SK-N-SH (cell line): ENCODE data around the gene DDX28. TPM values are rescaled to one million over a fixed set of nuclear protein-coding genes. Genes with fewer than 3 reads are reported as not detected.

ENCODE experiments used
- CTCF ChIA-PET: fragments of 300-600, 350-600 bp; formaldehyde crosslinking; extraction: SDS; loops from one replicate; lab custom pipeline; 2021; lab: Yijun Ruan, JAX
- POLR2A ChIA-PET: fragments of 350-600 bp; sonication (Branson Sonifier 250); formaldehyde crosslinking; extraction: SDS; loops from one replicate; lab custom pipeline; 2020; ENCODE audit warnings: antibody characterized with exemption, inconsistent platforms; lab: Yijun Ruan, JAX
- DNase-seq: peaks from one replicate; pipeline ENCODE4 v3.0.0; 2012
- H2AFZ ChIP-seq: fragments of 200-600 bp; sonication (generic); 2 replicates; pipeline ENCODE4 v1.8.1; 2016; ENCODE audit warnings: antibody characterized with exemption, mild to moderate bottlenecking, low read depth
- H3F3A ChIP-seq: fragments of 200-600 bp; sonication (generic); replicated peaks from 2 replicates; pipeline ENCODE3; 2016; ENCODE audit warnings: antibody characterized with exemption, mild to moderate bottlenecking; ENCODE audit not compliant: insufficient read depth
- H3K27ac ChIP-seq, 2 experiments: fragments of 200-500 bp in 1 of 2; fragments of 200-600 bp in 1 of 2; sonication (Bioruptor generic) in 1 of 2; sonication (generic), shearing (Covaris generic) in 1 of 2; 2 replicates each; pipeline versions ENCODE4 v1.5.1 to v1.6.1; 2014 to 2016; ENCODE audit warnings: low read depth in 2 of 2, inconsistent platforms in 1 of 2, low read length in 1 of 2, mild to moderate bottlenecking in 1 of 2, mixed read lengths in 1 of 2
- H3K27me3 ChIP-seq: fragments of 200-600 bp; sonication (generic), shearing (Covaris generic); 2 replicates; pipeline ENCODE4 v1.6.1; 2016; ENCODE audit warnings: mixed run types; ENCODE audit not compliant: insufficient read depth
- H3K36me3 ChIP-seq, 2 experiments: fragments of 200-500 bp in 1 of 2; fragments of 200-600 bp in 1 of 2; sonication (Bioruptor generic) in 1 of 2; sonication (generic) in 1 of 2; replicated peaks in 1 of 2; 2 replicates each; pipeline versions ENCODE3 to v1.5.1; 2014 to 2016; ENCODE audit warnings: low read length in 1 of 2, mild to moderate bottlenecking in 1 of 2; ENCODE audit not compliant: insufficient read depth in 2 of 2, control insufficient read depth in 1 of 2
- H3K4me1 ChIP-seq, 2 experiments: fragments of 200-500 bp in 1 of 2; fragments of 200-600 bp in 1 of 2; sonication (Bioruptor generic) in 1 of 2; sonication (generic), shearing (Covaris generic) in 1 of 2; 2 replicates each; pipeline versions ENCODE4 v1.5.1 to v1.6.1; 2014 to 2016; ENCODE audit warnings: low read depth in 1 of 2, low read length in 1 of 2, mixed run types in 1 of 2; ENCODE audit not compliant: insufficient read depth in 2 of 2, control insufficient read depth in 1 of 2
- H3K4me2 ChIP-seq: fragments of 200-600 bp; sonication (generic), shearing (Covaris generic); 2 replicates; pipeline ENCODE4 v1.6.1; 2017; ENCODE audit warnings: mixed run types
- H3K4me3 ChIP-seq, 2 experiments: fragments of 200-500 bp in 1 of 2; fragments of 200-600 bp in 1 of 2; sonication (Bioruptor generic) in 1 of 2; sonication (generic), shearing (Covaris generic) in 1 of 2; 2 replicates each; pipeline versions ENCODE4 v1.5.1 to v1.8.1; 2014 to 2016; ENCODE audit warnings: low read depth in 2 of 2, inconsistent platforms in 1 of 2, low read length in 1 of 2, mild to moderate bottlenecking in 1 of 2, mixed read lengths in 1 of 2, moderate library complexity in 1 of 2
- H3K79me2 ChIP-seq: fragments of 200-600 bp; sonication (generic); 2 replicates; pipeline ENCODE4 v1.8.1; 2017; ENCODE audit warnings: mild to moderate bottlenecking; ENCODE audit not compliant: insufficient read depth
- H3K9ac ChIP-seq: fragments of 200-600 bp; sonication (generic); 2 replicates; pipeline ENCODE4 v1.6.1; 2017; ENCODE audit warnings: mixed run types
- H3K9me2 ChIP-seq: fragments of 200-600 bp; sonication (generic); 2 replicates; pipeline ENCODE4 v1.6.1; 2017; ENCODE audit warnings: mixed run types
- H3K9me3 ChIP-seq: fragments of 200-600 bp; sonication (generic); 2 replicates; pipeline ENCODE4 v1.6.1; 2017; ENCODE audit warnings: mixed run types, mild to moderate bottlenecking, moderate library complexity
- H4K20me1 ChIP-seq: fragments of 200-600 bp; sonication (generic); 2 replicates; pipeline ENCODE4 v1.6.1; 2017; ENCODE audit warnings: mild to moderate bottlenecking, mixed run types; ENCODE audit not compliant: insufficient read depth
- CHD2 ChIP-seq: fragments of 150-350 bp; IDR thresholded peaks from 2 replicates; pipeline ENCODE4 v1.6.1; 2018; ENCODE audit warnings: low read length; ENCODE audit not compliant: partially characterized antibody
- EZH2phosphoT487 ChIP-seq: fragments of 200-600 bp; sonication (generic); IDR thresholded peaks from 2 replicates; pipeline ENCODE4 v1.6.1; 2017; ENCODE audit warnings: low read depth, mixed run types, mild to moderate bottlenecking, antibody characterized with exemption, moderate library complexity, borderline replicate concordance
- FOSL2 ChIP-seq: IDR thresholded peaks from 2 replicates; pipeline ENCODE4 v1.4.0; 2012; ENCODE audit warnings: low read depth, mild to moderate bottlenecking, moderate library complexity, borderline replicate concordance
- FOXM1 ChIP-seq: IDR thresholded peaks from 2 replicates; pipeline ENCODE4 v1.4.0; 2012; ENCODE audit warnings: low read depth, mild to moderate bottlenecking
- GATA2 ChIP-seq: sonication (generic); formaldehyde crosslinking; IDR thresholded peaks from 2 replicates; pipeline ENCODE4 v1.5.0; 2020; ENCODE audit warnings: mild to moderate bottlenecking, missing genetic modification reagents
- JUND ChIP-seq: IDR thresholded peaks from 2 replicates; pipeline ENCODE4 v1.4.0; 2012
- MEF2A ChIP-seq: IDR thresholded peaks from 2 replicates; pipeline ENCODE4 v1.4.0; 2012; ENCODE audit warnings: low read depth, borderline replicate concordance
- RCOR1 ChIP-seq: fragments of 150-350 bp; IDR thresholded peaks from 2 replicates; pipeline ENCODE4 v1.6.1; 2017; ENCODE audit warnings: antibody characterized with exemption, low read length
- RFX5 ChIP-seq: IDR thresholded peaks from 2 replicates; pipeline ENCODE4 v1.6.1; 2012; ENCODE audit warnings: mild to moderate bottlenecking, improper control_type of control experiment, low read length
- SMC3 ChIP-seq: IDR thresholded peaks from 2 replicates; pipeline ENCODE4 v1.6.1; 2012; ENCODE audit warnings: low read depth, low read length, improper control_type of control experiment
- TAF1 ChIP-seq: IDR thresholded peaks from 2 replicates; pipeline ENCODE4 v1.6.1; 2012; ENCODE audit warnings: low read depth, mild to moderate bottlenecking, low read length, moderate library complexity, borderline replicate concordance
- TCF12 ChIP-seq: IDR thresholded peaks from 2 replicates; pipeline ENCODE4 v1.4.0; 2012
- TEAD4 ChIP-seq: IDR thresholded peaks from 2 replicates; pipeline ENCODE4 v1.4.0; 2012; ENCODE audit warnings: mild to moderate bottlenecking, borderline replicate concordance; ENCODE audit not compliant: insufficient read depth
- YY1 ChIP-seq: IDR thresholded peaks from 2 replicates; pipeline ENCODE4 v1.4.0; 2012; ENCODE audit warnings: low read depth, mild to moderate bottlenecking
- WGBS: methylation state at CpG from one replicate; pipeline ENCODE4 v1.1.6; 2017; ENCODE audit warnings: low lambda C conversion rate; 5-methylcytosine and 5-hydroxymethylcytosine counted together
- polyA plus RNA-seq, 3 experiments: library from polyadenylated mRNA; depleted of rRNA; stranded (reverse); fragments of >200 nt; gene quantifications; 2 replicates each; pipeline ENCODE4 v1.2.3, GENCODE V29; 2012
- TF ChIP-seq, protein P1 (sequence below): fragments of 150-350 bp; IDR thresholded peaks from 2 replicates; pipeline ENCODE4 v1.6.1; 2017; ENCODE audit warnings: antibody characterized with exemption, low read length, low read depth, borderline replicate concordance
- TF ChIP-seq, protein P2 (sequence below): IDR thresholded peaks from 2 replicates; pipeline ENCODE4 v1.6.1; 2012; ENCODE audit warnings: mild to moderate bottlenecking, low read depth, low read length, moderate library complexity
- TF ChIP-seq, protein P3 (sequence below): fragments of 200-600 bp; sonication (generic); IDR thresholded peaks from 2 replicates; pipeline ENCODE4 v1.6.1; 2017; ENCODE audit warnings: antibody characterized with exemption, mild to moderate bottlenecking, moderate library complexity
- TF ChIP-seq, protein P4 (sequence below): fragments of 150-350 bp; IDR thresholded peaks from 2 replicates; pipeline ENCODE4 v1.6.1; 2016; ENCODE audit warnings: mild to moderate bottlenecking, low read depth, low read length
- TF ChIP-seq, protein P5 (sequence below): IDR thresholded peaks from 2 replicates; pipeline ENCODE4 v1.4.0; 2012; ENCODE audit warnings: low read depth, borderline replicate concordance

Gene DDX28
- polyA plus RNA-seq, 1 of the 3 experiments (the other 2 are of a cell fraction): 10.8 TPM

DNA sequence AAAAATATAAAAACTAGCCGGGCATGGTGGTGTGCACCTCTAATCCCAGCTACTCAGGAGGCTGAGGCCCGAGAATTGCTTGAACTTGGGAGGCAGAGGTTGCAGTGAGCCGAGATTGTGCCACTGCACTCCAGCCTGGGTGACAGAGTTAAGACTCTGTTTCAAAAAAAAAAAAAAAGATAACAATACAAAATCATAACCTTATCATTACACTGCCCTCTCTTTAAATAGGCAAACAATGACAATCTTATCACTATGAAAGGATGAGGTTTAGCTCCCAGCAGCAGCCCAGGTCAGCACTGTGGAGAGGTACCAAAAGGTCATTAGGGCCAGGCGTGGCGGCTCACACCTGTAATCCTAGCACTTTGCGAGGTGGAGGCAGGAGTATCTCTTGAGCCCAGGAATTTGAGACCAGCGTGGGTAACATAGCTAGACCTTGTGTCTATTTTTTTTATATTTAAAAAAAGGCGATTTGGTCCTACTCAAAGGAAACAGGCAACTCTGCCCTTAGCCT is 3.8 kb downstream of the DDX28 start:
- Histone ChIP-seq H3F3A (no peaks in the 10 kb centered on the region), H3K79me2 (peaks cover 32% of the 10 kb centered on the region), H2AFZ (no peak overlapping the region), H3K36me3 (peaks cover 6% of the 10 kb centered on the region in 2 experiments), H3K9ac (no peak overlapping the region), H3K9me3 (no peaks in the 10 kb centered on the region), H3K4me2 (no peak overlapping the region), H3K4me3 (no peak overlapping the region), H4K20me1 (no peaks in the 10 kb centered on the region), H3K4me1 (peaks cover 7 to 12% of the 10 kb centered on the region in 2 experiments; a peak in 2 of 4 replicates), H3K9me2 (no peaks in the 10 kb centered on the region), H3K27ac (no peak overlapping the region), H3K27me3 (no peaks in the 10 kb centered on the region)
- ChIA-PET POLR2A (no interaction called here), CTCF (no interaction called here)
- WGBS: 75% methylated on average over 8 of the region's 8 CpGs
- TF ChIP-seq FOXM1: no peak
- DNase-seq: no peak

DNA sequence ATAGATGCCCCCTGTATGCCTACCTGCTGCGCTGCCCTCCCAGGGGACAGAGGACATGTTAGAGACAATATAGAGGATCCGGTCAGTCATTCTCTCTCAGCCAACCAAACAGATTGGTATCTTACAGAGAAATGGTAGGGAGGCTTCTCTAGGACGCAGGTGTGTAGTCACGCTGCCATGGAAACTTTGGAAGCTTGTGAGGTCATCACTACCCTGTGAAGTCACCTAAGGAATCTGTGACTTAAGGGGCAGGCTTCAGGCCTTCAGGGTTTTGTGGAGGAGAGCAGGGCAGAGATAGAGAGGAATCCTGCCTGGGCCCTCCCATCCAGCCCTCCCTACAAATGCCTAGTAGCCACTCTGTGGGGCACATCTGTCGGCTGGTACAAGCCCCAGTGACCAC is 7.4 kb downstream of the DDX28 start, which contains the start of gene DPEP2NB:
DPEP2NB (minus strand) TSS at position 231 of the 400 bp plus-strand sequence; CDS start at position 90, 141 bp downstream.
- WGBS: 57% methylated on average over 5 of the region's 5 CpGs
- Histone ChIP-seq H3K4me1 (no peaks in the 10 kb centered on the region), H3K9ac (no peak within 1 kb of the TSS), H3F3A (no peaks in the 10 kb centered on the region), H3K79me2 (no peaks in the 10 kb centered on the region), H3K9me2 (no peaks in the 10 kb centered on the region), H3K36me3 (no peaks in the 10 kb centered on the region), H3K9me3 (no peaks in the 10 kb centered on the region), H2AFZ (no peak within 1 kb of the TSS), H3K27me3 (no peaks in the 10 kb centered on the region), H3K4me3 (no peak within 1 kb of the TSS), H3K27ac (no peak within 1 kb of the TSS), H3K4me2 (no peak within 1 kb of the TSS), H4K20me1 (no peaks in the 10 kb centered on the region)
- ChIA-PET POLR2A (no interaction called here), CTCF (interaction anchor here (0.8 to 1.2 kb wide), 2 partner anchors 25 kb away, joined by 3 to 6 read pairs; no protein-coding TSS in a partner anchor)
- DNase-seq: no peak
- TF ChIP-seq SMC3 (no peak), FOSL2 (no peak), RFX5 (no peak), TCF12 (no peak), EZH2phosphoT487 (no peak), TAF1 (no peak), RCOR1 (no peak), JUND (no peak), CHD2 (no peak), GATA2 (CRISPR knock-in tag) (no peak), MEF2A (no peak), TEAD4 (no peak), YY1 (no peak)
- TF ChIP-seq, protein P1, sequence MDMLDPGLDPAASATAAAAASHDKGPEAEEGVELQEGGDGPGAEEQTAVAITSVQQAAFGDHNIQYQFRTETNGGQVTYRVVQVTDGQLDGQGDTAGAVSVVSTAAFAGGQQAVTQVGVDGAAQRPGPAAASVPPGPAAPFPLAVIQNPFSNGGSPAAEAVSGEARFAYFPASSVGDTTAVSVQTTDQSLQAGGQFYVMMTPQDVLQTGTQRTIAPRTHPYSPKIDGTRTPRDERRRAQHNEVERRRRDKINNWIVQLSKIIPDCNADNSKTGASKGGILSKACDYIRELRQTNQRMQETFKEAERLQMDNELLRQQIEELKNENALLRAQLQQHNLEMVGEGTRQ: no peak
- TF ChIP-seq, protein P2, sequence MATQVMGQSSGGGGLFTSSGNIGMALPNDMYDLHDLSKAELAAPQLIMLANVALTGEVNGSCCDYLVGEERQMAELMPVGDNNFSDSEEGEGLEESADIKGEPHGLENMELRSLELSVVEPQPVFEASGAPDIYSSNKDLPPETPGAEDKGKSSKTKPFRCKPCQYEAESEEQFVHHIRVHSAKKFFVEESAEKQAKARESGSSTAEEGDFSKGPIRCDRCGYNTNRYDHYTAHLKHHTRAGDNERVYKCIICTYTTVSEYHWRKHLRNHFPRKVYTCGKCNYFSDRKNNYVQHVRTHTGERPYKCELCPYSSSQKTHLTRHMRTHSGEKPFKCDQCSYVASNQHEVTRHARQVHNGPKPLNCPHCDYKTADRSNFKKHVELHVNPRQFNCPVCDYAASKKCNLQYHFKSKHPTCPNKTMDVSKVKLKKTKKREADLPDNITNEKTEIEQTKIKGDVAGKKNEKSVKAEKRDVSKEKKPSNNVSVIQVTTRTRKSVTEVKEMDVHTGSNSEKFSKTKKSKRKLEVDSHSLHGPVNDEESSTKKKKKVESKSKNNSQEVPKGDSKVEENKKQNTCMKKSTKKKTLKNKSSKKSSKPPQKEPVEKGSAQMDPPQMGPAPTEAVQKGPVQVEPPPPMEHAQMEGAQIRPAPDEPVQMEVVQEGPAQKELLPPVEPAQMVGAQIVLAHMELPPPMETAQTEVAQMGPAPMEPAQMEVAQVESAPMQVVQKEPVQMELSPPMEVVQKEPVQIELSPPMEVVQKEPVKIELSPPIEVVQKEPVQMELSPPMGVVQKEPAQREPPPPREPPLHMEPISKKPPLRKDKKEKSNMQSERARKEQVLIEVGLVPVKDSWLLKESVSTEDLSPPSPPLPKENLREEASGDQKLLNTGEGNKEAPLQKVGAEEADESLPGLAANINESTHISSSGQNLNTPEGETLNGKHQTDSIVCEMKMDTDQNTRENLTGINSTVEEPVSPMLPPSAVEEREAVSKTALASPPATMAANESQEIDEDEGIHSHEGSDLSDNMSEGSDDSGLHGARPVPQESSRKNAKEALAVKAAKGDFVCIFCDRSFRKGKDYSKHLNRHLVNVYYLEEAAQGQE: no peak
- TF ChIP-seq, protein P3, sequence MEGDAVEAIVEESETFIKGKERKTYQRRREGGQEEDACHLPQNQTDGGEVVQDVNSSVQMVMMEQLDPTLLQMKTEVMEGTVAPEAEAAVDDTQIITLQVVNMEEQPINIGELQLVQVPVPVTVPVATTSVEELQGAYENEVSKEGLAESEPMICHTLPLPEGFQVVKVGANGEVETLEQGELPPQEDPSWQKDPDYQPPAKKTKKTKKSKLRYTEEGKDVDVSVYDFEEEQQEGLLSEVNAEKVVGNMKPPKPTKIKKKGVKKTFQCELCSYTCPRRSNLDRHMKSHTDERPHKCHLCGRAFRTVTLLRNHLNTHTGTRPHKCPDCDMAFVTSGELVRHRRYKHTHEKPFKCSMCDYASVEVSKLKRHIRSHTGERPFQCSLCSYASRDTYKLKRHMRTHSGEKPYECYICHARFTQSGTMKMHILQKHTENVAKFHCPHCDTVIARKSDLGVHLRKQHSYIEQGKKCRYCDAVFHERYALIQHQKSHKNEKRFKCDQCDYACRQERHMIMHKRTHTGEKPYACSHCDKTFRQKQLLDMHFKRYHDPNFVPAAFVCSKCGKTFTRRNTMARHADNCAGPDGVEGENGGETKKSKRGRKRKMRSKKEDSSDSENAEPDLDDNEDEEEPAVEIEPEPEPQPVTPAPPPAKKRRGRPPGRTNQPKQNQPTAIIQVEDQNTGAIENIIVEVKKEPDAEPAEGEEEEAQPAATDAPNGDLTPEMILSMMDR: no peak
- TF ChIP-seq, protein P4, sequence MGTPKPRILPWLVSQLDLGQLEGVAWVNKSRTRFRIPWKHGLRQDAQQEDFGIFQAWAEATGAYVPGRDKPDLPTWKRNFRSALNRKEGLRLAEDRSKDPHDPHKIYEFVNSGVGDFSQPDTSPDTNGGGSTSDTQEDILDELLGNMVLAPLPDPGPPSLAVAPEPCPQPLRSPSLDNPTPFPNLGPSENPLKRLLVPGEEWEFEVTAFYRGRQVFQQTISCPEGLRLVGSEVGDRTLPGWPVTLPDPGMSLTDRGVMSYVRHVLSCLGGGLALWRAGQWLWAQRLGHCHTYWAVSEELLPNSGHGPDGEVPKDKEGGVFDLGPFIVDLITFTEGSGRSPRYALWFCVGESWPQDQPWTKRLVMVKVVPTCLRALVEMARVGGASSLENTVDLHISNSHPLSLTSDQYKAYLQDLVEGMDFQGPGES: no peak
- TF ChIP-seq, protein P5, sequence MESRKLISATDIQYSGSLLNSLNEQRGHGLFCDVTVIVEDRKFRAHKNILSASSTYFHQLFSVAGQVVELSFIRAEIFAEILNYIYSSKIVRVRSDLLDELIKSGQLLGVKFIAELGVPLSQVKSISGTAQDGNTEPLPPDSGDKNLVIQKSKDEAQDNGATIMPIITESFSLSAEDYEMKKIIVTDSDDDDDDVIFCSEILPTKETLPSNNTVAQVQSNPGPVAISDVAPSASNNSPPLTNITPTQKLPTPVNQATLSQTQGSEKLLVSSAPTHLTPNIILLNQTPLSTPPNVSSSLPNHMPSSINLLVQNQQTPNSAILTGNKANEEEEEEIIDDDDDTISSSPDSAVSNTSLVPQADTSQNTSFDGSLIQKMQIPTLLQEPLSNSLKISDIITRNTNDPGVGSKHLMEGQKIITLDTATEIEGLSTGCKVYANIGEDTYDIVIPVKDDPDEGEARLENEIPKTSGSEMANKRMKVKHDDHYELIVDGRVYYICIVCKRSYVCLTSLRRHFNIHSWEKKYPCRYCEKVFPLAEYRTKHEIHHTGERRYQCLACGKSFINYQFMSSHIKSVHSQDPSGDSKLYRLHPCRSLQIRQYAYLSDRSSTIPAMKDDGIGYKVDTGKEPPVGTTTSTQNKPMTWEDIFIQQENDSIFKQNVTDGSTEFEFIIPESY: no peak
